AG04450 (cell line): ENCODE data around the gene C10orf120. TPM values are rescaled to one million over a fixed set of nuclear protein-coding genes. Genes with fewer than 3 reads are reported as not detected.

Experiments used
- CTCF ChIA-PET: fragments of 300-600, 350-600 bp; formaldehyde crosslinking; extraction: SDS; loops from one replicate; lab custom pipeline; 2022; ENCODE audit warnings: antibody characterized with exemption, inconsistent platforms; lab: Charles Lee
- POLR2A ChIA-PET: fragments of 350-600 bp; formaldehyde crosslinking; extraction: SDS; loops from one replicate; lab custom pipeline; 2021; ENCODE audit warnings: antibody characterized with exemption, inconsistent platforms; lab: Yijun Ruan, JAX
- DNase-seq: peaks from one replicate; pipeline ENCODE4 v3.0.0-alpha.2; 2011; ENCODE audit warnings: low read depth, low spot score
- H3K27ac ChIP-seq: one replicate; pipeline ENCODE4 v1.5.1; 2012; ENCODE audit warnings: low read depth, low read length, control low read depth
- H3K27me3 ChIP-seq: one replicate; pipeline ENCODE4 v1.6.0; 2012; ENCODE audit warnings: low read length; ENCODE audit not compliant: control insufficient read depth, insufficient read depth
- H3K4me3 ChIP-seq: 2 replicates; pipeline ENCODE4 v1.5.1; 2011; ENCODE audit warnings: mild to moderate bottlenecking, low read depth, low read length, control low read depth
- H3K9me3 ChIP-seq: 2 replicates; pipeline ENCODE4 v1.5.1; 2012; ENCODE audit warnings: low read length; ENCODE audit not compliant: control insufficient read depth, insufficient read depth
- polyA plus RNA-seq: library from polyadenylated mRNA; depleted of rRNA; stranded (reverse); fragments of >200 nt; gene quantifications from 2 replicates; pipeline ENCODE4 v1.2.3, GENCODE V29; 2011
- TF ChIP-seq, protein P1 (sequence below): IDR thresholded peaks from 2 replicates; pipeline ENCODE4 v1.5.1; 2011; ENCODE audit warnings: low read depth, low read length, control low read depth, inconsistent platforms

Gene C10orf120
- polyA plus RNA-seq, 1 experiment: not detected

DNA sequence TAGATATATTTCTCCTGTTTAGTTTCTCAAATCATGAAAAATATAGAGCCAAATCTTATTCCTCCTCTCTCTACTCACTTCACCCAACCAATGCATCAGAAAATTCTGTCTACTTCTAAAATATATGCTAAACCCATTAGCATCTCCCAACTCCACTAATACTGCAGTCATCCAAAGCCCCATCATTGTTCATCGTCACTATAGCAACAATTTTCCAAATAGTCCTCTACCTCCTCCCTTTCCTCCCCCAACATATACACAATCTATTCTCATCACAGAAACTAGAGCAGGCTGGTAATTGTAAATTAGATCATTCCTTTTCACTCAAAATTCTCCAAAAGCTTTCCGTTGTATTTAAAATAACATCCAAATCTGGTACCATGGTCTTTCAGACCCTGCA, 38.4 kb upstream of the C10orf120 start:
- Histone ChIP-seq H3K9me3 (no peaks in the 10 kb centered on the region), H3K27ac (no peak overlapping the region), H3K4me3 (no peak overlapping the region), H3K27me3 (no peaks in the 10 kb centered on the region)
- TF ChIP-seq, protein P1, sequence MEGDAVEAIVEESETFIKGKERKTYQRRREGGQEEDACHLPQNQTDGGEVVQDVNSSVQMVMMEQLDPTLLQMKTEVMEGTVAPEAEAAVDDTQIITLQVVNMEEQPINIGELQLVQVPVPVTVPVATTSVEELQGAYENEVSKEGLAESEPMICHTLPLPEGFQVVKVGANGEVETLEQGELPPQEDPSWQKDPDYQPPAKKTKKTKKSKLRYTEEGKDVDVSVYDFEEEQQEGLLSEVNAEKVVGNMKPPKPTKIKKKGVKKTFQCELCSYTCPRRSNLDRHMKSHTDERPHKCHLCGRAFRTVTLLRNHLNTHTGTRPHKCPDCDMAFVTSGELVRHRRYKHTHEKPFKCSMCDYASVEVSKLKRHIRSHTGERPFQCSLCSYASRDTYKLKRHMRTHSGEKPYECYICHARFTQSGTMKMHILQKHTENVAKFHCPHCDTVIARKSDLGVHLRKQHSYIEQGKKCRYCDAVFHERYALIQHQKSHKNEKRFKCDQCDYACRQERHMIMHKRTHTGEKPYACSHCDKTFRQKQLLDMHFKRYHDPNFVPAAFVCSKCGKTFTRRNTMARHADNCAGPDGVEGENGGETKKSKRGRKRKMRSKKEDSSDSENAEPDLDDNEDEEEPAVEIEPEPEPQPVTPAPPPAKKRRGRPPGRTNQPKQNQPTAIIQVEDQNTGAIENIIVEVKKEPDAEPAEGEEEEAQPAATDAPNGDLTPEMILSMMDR: no peak
- ChIA-PET POLR2A (no interaction called here), CTCF (no interaction called here)
- no peak for DNase-seq

DNA sequence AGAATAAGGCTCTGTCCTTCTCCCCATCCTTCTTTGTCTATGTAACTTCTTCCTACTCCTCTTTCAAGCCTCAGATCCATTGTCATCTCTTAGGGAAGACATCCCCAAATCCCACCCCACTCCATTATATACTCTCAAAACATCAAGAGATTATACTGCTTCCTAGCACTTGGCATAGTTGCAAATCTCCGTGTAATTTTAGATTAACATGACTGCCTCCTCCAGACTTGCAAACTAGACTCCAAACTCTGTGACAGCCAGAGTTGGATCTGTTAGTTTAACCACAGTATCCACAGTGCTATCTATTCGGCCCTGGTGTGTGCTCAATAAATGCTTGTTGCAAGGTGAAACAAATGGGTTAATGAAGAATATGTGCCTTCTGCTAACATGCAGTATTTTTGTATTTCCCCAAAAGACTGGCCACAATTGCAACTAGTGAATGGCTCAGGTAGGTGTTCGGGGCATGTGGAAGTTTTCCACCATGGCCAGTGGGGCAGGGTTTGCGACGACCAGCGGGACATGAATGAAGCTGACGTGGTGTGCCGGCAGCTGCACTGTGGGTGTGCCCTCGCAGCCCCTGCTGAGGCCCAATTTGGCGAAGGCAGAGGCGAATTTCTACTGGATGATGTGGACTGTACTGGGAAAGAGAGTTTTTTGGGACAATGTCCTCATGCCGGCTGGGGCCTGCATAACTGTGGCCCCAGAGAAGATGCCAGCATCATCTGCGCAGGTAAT, 34.5 kb upstream of the C10orf120 start:
- CTCF ChIA-PET: no interaction called here
- POLR2A ChIA-PET: no interaction called here
- Histone ChIP-seq H3K9me3 (no peaks in the 10 kb centered on the region), H3K27ac (no peak overlapping the region), H3K27me3 (no peaks in the 10 kb centered on the region), H3K4me3 (no peak overlapping the region)
- TF ChIP-seq, protein P1: no peak
- no peak for DNase-seq

DNA sequence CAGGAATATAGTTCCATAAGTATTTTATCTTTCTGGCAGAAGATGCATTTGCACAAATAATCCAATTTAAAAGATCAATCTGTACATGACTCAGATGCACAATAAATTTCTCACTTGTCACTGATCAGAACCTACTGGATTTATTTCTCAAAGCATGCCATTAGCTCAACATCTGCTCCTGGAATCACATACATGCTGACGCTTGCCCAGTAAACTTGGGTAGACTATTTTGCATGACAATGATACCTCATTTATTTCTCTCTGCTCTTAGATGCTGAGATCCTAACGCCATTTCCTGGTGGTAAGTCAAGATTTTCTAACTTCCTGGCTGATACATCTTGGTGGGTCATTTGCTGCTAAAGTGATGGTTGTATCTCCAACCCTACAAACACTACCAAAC, 33.8 kb upstream of the C10orf120 start:
- ChIA-PET POLR2A (no interaction called here), CTCF (no interaction called here)
- H3K4me3 ChIP-seq: no peak overlapping the region
- no peak for DNase-seq
- no peak overlapping the region for H3K27ac ChIP-seq
- no peaks in the 10 kb centered on the region for H3K9me3 ChIP-seq
- no peaks in the 10 kb centered on the region for H3K27me3 ChIP-seq
- TF ChIP-seq, protein P1: no peak

DNA sequence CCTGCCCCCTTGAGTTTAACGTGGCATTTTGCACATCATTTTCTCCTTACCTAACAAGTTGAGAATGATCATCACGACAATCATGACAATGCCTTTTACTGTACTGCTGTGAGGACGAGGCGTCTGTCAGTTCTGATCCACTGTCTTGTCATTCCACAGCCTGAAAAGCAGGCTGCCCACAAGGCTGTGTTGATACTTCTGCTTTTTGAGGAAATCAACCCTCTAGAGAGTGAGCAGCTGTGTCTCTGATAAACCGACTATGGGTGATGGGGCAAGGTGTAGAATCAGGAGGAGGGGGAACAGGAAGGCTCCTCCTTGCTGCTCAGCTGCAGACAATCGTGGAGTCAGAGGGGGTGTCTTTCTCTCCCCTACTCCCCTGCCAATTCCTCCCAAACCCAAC, 30.6 kb upstream of the C10orf120 start:
- ChIA-PET POLR2A (no interaction called here), CTCF (no interaction called here)
- Histone ChIP-seq H3K27ac (no peak overlapping the region), H3K9me3 (no peaks in the 10 kb centered on the region), H3K4me3 (no peak overlapping the region), H3K27me3 (no peaks in the 10 kb centered on the region)
- TF ChIP-seq, protein P1: no peak
- DNase-seq: no peak

DNA sequence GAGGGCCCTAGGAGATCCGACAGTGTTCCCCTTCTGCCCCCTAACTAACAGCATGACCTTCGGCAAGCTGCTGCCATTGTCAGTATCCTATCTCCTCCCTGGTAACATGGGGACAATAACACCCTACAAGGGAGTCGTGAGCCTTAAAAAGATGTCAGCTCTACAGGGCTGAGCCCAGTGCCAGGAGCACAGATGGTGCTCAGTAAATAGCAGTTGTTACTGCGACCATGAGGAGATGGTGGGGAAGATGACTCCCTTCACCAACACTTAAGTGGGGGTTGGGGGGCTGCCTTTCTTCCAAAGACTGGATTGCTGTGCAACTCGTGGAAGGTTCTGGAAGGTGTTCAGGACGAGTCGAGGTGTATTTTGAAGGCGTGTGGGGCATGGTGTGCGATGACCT, 29.5 kb upstream of the C10orf120 start:
- CTCF ChIA-PET: no interaction called here

More for the DNA sequence above, 29.5 kb upstream of the C10orf120 start:
- Histone ChIP-seq H3K9me3 (no peaks in the 10 kb centered on the region), H3K27me3 (no peaks in the 10 kb centered on the region), H3K4me3 (no peak overlapping the region), H3K27ac (no peak overlapping the region)
- TF ChIP-seq, protein P1: no peak
- no peak for DNase-seq
- POLR2A ChIA-PET: no interaction called here
